ENCODE data around the gene UVRAG. TPM values are rescaled to one million over a fixed set of nuclear protein-coding genes. Genes with fewer than 3 reads are reported as not detected.

The UVRAG gene
- total RNA-seq, 2 donors from 2014 or later: 15.9 to 22.4 TPM

- no peak for ATAC-seq
- intact Hi-C loops (cut with DNase I, micrococcal nuclease): no loop called here
- no peak for DNase-seq
These were observed 32.3 kb upstream of the UVRAG start for GRCh38 chr11:75782540-75783263.

DNA sequence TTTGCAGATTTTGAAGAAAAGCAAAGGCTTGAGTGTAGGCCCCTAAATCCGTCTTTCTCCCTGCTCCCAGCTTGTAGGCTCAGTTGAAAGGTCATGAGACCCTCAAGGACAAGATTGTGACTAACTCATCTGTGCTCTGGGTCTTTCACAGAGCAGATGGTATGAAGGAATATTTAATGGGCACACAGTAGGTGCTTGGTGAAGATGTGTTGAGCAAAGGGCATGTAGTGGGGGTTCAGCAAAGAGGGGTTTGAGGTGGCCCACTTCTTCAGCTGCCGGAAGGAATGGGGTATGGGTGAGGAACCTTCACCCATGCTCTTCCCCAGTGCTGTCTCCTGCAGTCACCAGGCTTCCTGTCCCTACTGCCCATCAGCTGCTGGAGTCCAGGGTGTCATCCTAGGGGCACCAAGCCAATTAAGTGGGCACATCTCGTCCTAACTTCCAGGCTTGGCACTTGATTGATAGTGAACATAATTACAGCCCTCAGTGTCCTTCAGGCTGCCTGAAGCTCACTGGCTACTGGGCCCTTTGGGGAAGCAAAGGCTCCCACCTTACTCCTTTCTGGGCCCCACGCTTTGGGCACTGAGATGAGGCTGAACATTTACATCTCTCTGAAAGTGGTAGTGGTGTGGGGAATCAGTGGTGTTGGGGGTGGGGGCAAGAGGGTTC is 31.5 kb upstream of the UVRAG start:
- no peak for DNase-seq
- intact Hi-C loops (cut with DNase I, micrococcal nuclease): no loop called here

DNA sequence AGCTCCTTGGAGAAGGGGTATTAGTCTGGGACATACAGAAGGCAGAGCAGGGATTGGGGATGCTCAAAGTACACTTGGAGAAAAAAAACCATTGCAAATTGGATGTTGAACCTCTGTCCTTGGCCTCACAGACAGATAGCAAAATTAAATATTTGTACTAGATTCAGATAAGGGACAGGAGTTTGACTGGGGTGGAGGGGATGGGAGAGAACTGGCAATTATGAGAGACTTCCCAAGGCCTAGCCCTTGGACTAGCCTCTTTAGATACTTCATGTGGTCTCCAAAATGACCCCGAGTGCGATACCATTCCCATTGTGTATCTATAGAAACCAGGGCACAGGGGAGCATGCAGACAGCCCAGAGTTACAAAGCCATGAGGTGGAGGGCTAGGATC is 30.9 kb upstream of the UVRAG start:
- intact Hi-C loops (cut with DNase I, micrococcal nuclease): no loop called here
- DNase-seq (no peak), ATAC-seq (no peak)

More for the DNA sequence above, 31.5 kb upstream of the UVRAG start:
- no peak for ATAC-seq

DNA sequence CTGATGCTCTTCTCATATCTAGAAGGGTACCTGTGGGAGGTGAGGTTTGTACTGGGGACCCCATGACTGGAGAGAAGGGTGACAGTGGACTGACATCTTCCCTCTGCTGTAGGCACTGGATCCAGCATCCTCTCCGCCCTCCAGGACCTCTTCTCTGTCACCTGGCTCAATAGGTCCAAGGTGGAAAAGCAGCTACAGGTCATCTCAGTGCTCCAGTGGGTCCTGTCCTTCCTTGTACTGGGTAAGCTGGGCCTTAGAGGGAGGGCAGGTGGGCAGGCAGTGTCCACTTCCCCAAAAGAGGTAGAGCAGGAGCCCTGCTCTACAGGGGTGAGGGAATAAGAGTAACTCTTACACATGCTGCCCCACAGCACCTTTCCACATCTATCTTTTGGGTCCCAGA is 30.5 kb upstream of the UVRAG start:
- DNase-seq: no peak
- no peak for ATAC-seq
- intact Hi-C loops (cut with DNase I, micrococcal nuclease): no loop called here

- ATAC-seq (no peak), DNase-seq (no peak)
- intact Hi-C loops (cut with DNase I, micrococcal nuclease): no loop called here
These were observed 29.8 kb upstream of the UVRAG start for GRCh38 chr11:75785187-75785586.

GRCh38 chr11:75786101-75786736 is 28.8 kb upstream of the UVRAG start:
- DNase-seq (peak; percentile 58 to 71), ATAC-seq (peak; percentile 98)
- intact Hi-C loops (cut with DNase I, micrococcal nuclease): no loop called here

DNA sequence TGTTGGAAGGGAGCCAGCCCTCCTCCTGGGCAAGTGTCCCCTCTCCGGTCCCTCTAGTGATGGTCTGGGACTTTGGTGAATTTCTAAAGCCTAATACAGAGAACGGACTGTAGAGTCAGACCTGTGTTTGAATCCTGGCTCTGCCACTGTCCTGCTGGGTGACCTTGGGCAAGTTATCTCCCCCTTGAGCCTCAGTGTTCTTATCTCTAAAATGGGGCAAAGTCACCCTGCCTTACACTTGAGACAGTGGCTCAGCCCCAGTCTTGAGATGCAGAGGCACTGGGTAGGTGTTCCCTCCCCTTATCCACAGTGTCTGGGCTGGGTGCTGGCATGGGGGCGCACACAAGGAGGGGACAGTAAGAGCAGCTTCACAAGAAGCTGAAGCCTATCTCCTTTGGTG is 25.5 kb upstream of the UVRAG start:
- intact Hi-C loops (cut with DNase I, micrococcal nuclease): no loop called here
- no peak for DNase-seq
- no peak for ATAC-seq

- intact Hi-C loops (cut with DNase I, micrococcal nuclease): no loop called here
- no peak for ATAC-seq
- DNase-seq: no peak
These were observed 24.0 kb upstream of the UVRAG start for GRCh38 chr11:75790986-75791385.

- no peak for ATAC-seq
- intact Hi-C loops (cut with DNase I, micrococcal nuclease): no loop called here
These were observed 22.8 kb upstream of the UVRAG start for GRCh38 chr11:75792127-75792731.

DNA sequence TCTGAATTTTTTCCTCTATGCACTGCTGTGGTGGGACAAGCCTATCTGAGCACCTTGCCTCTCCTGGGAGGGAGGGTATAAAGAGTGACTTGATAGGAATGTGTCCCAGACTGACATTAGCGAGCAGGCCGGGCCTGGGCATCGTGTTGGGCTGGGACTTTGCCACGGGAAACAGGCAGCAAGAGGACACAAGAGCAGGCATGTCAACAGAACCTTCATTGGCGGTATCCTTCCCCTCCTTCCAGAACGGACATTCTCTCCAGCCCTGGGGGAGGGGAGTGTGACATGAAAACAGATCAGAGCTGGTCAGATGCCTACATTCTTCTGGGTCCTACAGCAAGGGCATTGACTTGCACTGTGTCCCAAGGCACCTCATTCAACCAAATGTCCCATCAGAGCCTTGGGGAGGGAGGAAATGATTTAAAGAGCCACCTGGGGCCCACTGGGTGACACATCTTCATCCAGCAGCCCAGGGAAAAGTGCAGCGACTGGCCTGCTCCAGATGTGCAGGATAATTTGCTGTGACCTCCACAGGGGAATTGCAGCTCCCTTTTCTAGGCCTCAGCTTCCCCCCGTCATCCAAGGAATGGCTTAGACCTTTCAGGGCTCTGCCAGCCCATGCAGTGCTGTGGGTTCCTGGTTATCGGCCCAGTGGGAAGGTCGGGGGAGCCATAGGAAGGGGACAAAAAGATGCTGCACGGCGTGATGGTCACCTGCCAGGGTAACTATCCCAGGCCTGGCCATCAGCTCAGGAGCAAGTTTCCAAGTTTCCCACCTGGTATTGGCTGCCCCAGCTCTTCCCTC is 21.8 kb upstream of the UVRAG start:
- no peak for DNase-seq
- intact Hi-C loops (cut with DNase I, micrococcal nuclease): no loop called here
- ATAC-seq: no peak

More at GRCh38 chr11:75792127-75792731, 22.8 kb upstream of the UVRAG start:
- no peak for DNase-seq

GRCh38 chr11:75793966-75794365 is 21.0 kb upstream of the UVRAG start:
- intact Hi-C loops (cut with DNase I, micrococcal nuclease): no loop called here
- ATAC-seq: no peak

DNA sequence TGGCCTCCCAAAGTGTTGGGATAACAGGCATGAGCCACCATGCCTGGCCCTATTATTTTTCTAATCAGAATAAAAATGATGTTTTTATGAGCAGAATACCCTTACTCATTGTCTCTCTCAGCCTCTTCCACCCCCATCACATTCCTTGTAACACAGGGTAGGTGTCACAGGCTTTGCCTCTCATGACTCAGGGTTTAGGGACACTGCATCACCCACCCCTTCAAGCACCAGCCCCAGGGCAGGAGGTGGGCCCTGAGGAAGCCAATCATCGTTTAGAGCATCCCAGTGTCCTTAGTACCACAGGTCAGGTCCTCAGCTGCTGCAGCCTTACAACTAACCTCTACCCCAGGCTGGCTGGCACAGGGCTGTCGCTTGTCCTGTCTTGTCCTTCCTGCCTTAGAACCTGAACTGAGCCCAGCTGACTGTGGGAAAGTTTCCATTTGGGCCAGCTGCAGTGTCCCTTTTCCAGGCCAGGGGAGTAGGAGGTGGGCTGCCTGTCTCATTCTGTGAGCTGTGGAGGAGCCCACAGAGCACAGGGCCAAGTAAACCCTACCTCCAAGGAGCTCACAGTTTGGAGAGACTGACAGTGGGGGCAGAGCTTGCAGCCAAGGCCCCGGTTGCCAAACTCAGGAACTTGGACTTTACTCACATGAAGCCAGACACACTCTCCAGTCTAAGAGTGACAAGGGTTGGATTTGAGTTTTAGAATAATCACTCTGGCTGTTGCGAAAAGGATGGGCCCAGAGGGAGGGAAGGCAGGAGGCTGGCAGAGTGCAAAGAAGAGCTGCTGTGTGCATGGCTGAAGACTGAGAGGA is 19.5 kb upstream of the UVRAG start:
- intact Hi-C loops (cut with DNase I, micrococcal nuclease): no loop called here
- DNase-seq: no peak

More at GRCh38 chr11:75793966-75794365, 21.0 kb upstream of the UVRAG start:
- no peak for DNase-seq

DNA sequence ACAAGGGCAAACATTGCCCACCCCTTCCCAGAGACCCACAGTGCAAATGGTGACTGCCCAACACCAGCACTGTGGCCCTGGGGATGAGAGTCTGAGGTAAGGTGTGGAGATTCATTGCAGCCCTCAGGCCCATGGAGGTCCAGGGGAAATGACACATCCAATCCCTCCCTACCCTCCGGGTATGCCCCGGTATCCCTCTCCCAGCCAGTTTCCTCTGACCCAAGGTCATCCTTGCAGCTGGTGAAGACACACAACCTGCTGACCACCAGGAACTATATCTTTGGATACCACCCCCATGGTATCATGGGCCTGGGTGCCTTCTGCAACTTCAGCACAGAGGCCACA is 18.9 kb upstream of the UVRAG start:
- no peak for DNase-seq
- intact Hi-C loops (cut with DNase I, micrococcal nuclease): no loop called here
- ATAC-seq: no peak

More for the DNA sequence above, 19.5 kb upstream of the UVRAG start:
- no peak for ATAC-seq

DNA sequence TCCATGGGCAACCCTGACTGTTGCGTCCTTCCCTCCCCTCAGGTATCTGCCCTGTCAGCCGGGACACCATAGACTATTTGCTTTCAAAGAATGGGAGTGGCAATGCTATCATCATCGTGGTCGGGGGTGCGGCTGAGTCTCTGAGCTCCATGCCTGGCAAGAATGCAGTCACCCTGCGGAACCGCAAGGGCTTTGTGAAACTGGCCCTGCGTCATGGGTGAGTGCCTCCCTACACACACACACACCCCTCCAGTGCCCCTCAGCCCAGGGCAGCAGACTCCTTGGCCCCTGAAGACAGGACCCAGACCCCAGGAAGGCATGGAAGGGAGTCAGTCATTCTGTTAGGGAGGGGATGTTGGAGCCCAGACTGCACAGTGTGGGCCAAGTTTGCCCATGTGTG is 17.9 kb upstream of the UVRAG start:
- intact Hi-C loops (cut with DNase I, micrococcal nuclease): no loop called here
- no peak for DNase-seq

GRCh38 chr11:75797792-75798191 is 17.2 kb upstream of the UVRAG start:
- intact Hi-C loops (cut with DNase I, micrococcal nuclease): no loop called here
- no peak for DNase-seq
- no peak for ATAC-seq

More for the DNA sequence above, 17.9 kb upstream of the UVRAG start:
- no peak for ATAC-seq

DNA sequence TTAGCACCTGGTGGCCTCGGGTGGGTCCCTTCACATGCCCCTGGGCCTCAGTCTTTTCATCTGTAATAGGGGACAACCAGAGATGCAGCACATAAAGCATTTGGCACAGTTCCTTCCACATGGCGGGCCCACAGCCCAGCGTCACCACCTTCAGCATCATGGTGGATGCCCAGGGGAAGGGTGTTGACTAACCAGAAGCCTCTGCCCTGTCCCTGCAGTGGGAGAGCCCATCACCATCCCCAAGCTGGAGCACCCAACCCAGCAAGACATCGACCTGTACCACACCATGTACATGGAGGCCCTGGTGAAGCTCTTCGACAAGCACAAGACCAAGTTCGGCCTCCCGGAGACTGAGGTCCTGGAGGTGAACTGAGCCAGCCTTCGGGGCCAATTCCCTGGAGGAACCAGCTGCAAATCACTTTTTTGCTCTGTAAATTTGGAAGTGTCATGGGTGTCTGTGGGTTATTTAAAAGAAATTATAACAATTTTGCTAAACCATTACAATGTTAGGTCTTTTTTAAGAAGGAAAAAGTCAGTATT is 14.8 kb upstream of the UVRAG start:
- DNase-seq (no peak), ATAC-seq (no peak)
- intact Hi-C loops (cut with DNase I, micrococcal nuclease): loop anchor here (5.0 to 10.0 kb wide), 2 partner anchors 67 to 355 kb away; no protein-coding TSS in a partner anchor

DNA sequence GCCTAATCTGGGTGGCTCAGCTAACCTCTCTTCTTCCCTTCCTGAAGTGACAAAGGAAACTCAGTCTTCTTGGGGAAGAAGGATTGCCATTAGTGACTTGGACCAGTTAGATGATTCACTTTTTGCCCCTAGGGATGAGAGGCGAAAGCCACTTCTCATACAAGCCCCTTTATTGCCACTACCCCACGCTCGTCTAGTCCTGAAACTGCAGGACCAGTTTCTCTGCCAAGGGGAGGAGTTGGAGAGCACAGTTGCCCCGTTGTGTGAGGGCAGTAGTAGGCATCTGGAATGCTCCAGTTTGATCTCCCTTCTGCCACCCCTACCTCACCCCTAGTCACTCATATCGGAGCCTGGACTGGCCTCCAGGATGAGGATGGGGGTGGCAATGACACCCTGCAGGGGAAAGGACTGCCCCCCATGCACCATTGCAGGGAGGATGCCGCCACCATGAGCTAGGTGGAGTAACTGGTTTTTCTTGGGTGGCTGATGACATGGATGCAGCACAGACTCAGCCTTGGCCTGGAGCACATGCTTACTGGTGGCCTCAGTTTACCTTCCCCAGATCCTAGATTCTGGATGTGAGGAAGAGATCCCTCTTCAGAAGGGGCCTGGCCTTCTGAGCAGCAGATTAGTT is 14.2 kb upstream of the UVRAG start:
- intact Hi-C loops (cut with DNase I, micrococcal nuclease): loop anchor here (5.0 to 10.0 kb wide), 2 partner anchors 66 to 354 kb away; no protein-coding TSS in a partner anchor
- ATAC-seq (no peak), DNase-seq (no peak)

All from left colon (tissue), 2 donors.